KMS-11 (cell line): ENCODE results near the gene CD19.
A peak's percentile ranks its signal among the peaks of the same experiment; 100 is the strongest.
"Not testable (repeated sequence)": the region's sequence is repeated elsewhere in the genome, so short reads cannot be mapped to it uniquely, and the experiment has no call there.

ENCODE experiments used
- H2AFZ ChIP-seq: fragments of 200-600 bp; sonication (generic); 2 replicates; pipeline ENCODE4 v1.6.1; 2016; ENCODE audit warnings: antibody characterized with exemption, mixed run types, low read depth
- H3K27ac ChIP-seq: fragments of 200-600 bp; sonication (generic); 2 replicates; pipeline ENCODE4 v1.6.1; 2016; ENCODE audit warnings: mild to moderate bottlenecking, mixed run types
- H3K27me3 ChIP-seq: fragments of 200-600 bp; sonication (generic); 2 replicates; pipeline ENCODE4 v1.6.1; 2017; ENCODE audit warnings: mild to moderate bottlenecking, low read depth, mixed run types, moderate library complexity; ENCODE audit not compliant: insufficient read depth
- H3K36me3 ChIP-seq: fragments of 200-600 bp; sonication (generic); 2 replicates; pipeline ENCODE4 v1.6.1; 2017; ENCODE audit warnings: mild to moderate bottlenecking, mixed run types; ENCODE audit not compliant: insufficient read depth
- H3K4me1 ChIP-seq: fragments of 200-600 bp; sonication (generic); 2 replicates; pipeline ENCODE4 v1.6.1; 2016; ENCODE audit warnings: mild to moderate bottlenecking, low read depth, mixed run types; ENCODE audit not compliant: poor library complexity, severe bottlenecking
- H3K4me2 ChIP-seq: fragments of 200-600 bp; sonication (generic); 2 replicates; pipeline ENCODE4 v1.7.0; 2016; ENCODE audit warnings: mild to moderate bottlenecking, mixed run types
- H3K4me3 ChIP-seq: fragments of 200-600 bp; sonication (generic); IDR thresholded peaks from 2 replicates; pipeline ENCODE4 v1.6.1; 2017; ENCODE audit warnings: low read depth, low read length, mixed read lengths; ENCODE audit not compliant: insufficient read depth
- H3K79me2 ChIP-seq: fragments of 200-600 bp; sonication (generic); 2 replicates; pipeline ENCODE4 v1.6.1; 2016; ENCODE audit warnings: low read depth, mixed run types; ENCODE audit not compliant: insufficient read depth
- H3K9ac ChIP-seq: fragments of 200-600 bp; sonication (generic); 2 replicates; pipeline ENCODE4 v1.6.1; 2016; ENCODE audit warnings: mild to moderate bottlenecking, mixed run types
- H4K20me1 ChIP-seq: fragments of 200-600 bp; sonication (generic); 2 replicates; pipeline ENCODE4 v1.6.1; 2016; ENCODE audit warnings: mild to moderate bottlenecking, mixed run types; ENCODE audit not compliant: insufficient read depth
- CTCF ChIP-seq: fragments of 200-600 bp; sonication (generic); conservative IDR thresholded peaks from 2 replicates; pipeline ENCODE4 v1.6.1; 2017; ENCODE audit warnings: low read depth, mild to moderate bottlenecking, antibody characterized with exemption, low read length, moderate library complexity, mixed read lengths

CD19 gene

GRCh38 chr16:28924399-28924761 is 7.4 kb upstream of the CD19 start:
- peak overlapping the region; percentile 40; the same call in 1 of the 2 replicates for H3K27ac ChIP-seq
- H3K27me3 ChIP-seq, result no peaks in the 10 kb centered on the region
- H3K9ac ChIP-seq, result peak overlapping the region; percentile 11; the same call in 1 of the 2 replicates
- no peaks in the 10 kb centered on the region for H3K79me2 ChIP-seq
- peak overlapping the region; percentile 82 for H2AFZ ChIP-seq
- 0 out of 2 replicates have a peak, but pooled peaks have one; percentile 16 for TF ChIP-seq CTCF
- peak overlapping the region; percentile 99 for H3K4me2 ChIP-seq
- no peaks in the 10 kb centered on the region for H4K20me1 ChIP-seq
- peaks cover 30% of the 10 kb centered on the region for H3K4me1 ChIP-seq
- no peaks in the 10 kb centered on the region for H3K36me3 ChIP-seq
- no peak overlapping the region for H3K4me3 ChIP-seq

DNA sequence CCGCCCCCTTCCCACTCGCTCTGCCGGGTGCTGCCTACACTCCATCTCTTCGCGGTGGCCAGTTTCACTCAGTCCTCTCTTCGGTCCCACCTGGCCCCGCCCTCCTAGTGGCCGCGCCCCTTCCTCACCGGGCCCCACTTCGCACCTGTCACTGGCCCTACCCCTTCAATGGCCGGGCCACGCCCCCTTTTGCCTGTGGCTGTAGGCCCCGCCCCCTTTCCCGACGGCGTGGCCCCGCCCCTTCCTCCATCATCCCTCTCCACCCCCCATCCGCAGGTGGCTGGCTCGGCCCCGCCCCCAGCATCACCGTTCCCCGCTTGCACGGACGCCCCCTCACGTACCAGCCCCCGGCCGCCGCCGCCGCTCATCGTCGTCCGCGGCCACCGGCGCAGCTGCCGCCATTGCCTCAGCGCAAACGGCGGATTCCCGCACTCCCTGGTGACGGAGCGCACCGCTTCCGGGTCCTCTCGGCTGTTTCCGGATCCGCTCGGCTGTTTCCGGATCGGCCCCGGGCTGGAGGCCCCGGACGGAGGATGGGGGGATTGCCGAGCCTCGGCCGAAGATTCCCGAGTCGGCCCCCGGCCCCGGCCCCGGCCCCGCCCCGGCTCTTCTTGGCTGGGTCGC is 6.9 kb upstream of the CD19 start, which contains the start of gene RABEP2:
TSS of gene RABEP2 (minus strand) at position 477 of the 624 bp plus-strand sequence. CDS start at position 402, 75 bp downstream.
- peak within 1 kb of the TSS; percentile 82 for H2AFZ ChIP-seq
- no peaks in the 10 kb centered on the region for H3K27me3 ChIP-seq
- TF ChIP-seq CTCF, result no peak
- H3K27ac ChIP-seq, result peak within 1 kb of the TSS; percentile 84
- no peaks in the 10 kb centered on the region for H4K20me1 ChIP-seq
- no peaks in the 10 kb centered on the region for H3K79me2 ChIP-seq
- H3K4me3 ChIP-seq, result no peak within 1 kb of the TSS
- H3K4me2 ChIP-seq, result peak within 1 kb of the TSS; percentile 99
- H3K4me1 ChIP-seq, result peaks cover 30% of the 10 kb centered on the region
- peak within 1 kb of the TSS; percentile 91 for H3K9ac ChIP-seq
- H3K36me3 ChIP-seq, result no peaks in the 10 kb centered on the region

DNA sequence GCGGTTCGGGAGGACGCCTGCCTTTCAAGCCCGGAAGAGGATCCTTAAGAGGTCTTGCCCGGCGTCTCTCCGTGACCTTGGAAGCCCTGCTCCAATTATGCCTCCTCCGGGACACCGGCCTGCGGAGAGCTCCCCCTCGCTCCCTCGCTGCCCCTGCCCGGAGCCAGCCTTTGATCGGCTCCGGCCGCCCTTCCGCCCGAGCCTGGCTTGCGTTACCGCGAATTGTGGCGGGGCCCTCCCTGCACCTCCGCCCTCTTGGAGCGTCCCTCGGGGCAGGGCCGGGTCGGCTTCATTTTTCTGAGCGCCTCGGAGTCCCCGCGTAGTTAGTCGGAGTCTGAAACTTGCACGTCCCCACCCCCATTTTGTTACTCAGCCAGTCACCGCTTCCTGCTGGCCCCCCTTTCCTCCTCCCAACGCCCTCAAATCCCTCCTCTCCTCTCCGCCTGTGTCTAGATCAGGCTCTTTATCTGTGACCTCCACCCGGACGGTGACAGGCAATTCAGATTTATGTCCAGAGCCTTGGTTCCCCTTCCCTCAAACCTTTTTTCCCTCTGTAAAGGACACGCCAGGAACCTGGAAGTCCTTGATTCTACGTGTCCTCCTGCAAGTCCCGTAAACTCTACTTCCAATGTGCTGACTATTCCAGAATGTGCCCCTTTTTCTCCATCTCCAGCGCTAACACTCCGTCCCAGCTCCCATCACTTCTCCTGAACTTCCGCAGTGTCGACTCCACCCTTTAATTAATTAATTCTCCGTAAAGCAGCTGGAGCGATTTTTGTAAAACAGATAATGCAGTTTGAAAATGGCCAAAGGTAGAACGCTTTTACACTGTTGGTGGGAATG is 6.2 kb upstream of the CD19 start:
- Histone ChIP-seq H3K4me2 (peak overlapping the region; percentile 96), H3K4me1 (peaks cover 31% of the 10 kb centered on the region), H3K36me3 (no peaks in the 10 kb centered on the region), H3K9ac (peak overlapping the region; percentile 91), H3K27ac (peak overlapping the region; percentile 84), H3K27me3 (no peaks in the 10 kb centered on the region), H3K4me3 (no peak overlapping the region), H4K20me1 (no peaks in the 10 kb centered on the region), H3K79me2 (no peaks in the 10 kb centered on the region), H2AFZ (peak overlapping the region; percentile 82)
- no peak for TF ChIP-seq CTCF

DNA sequence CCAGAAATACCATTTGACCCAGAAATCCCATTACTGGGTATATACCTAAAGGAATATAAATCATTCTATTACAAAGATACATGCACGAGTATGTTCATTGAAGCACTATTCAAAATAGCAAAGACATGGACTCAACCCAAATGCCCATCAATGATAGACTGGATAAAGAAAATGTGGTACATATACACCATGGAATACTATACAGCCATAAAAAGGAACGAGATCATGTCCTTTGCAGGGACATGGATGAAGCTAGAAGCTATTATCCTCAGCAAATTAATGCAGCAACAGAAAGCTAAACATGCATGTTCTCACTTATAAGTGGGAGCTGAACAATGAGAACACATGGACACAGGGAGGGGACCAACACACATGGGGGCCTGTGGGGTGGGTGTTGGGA is 5.5 kb upstream of the CD19 start:
- not testable (repeated sequence) for H2AFZ ChIP-seq, H3K4me3 ChIP-seq, H4K20me1 ChIP-seq, H3K9ac ChIP-seq, H3K36me3 ChIP-seq, H3K27me3 ChIP-seq, H3K79me2 ChIP-seq
- Histone ChIP-seq H3K27ac (0 out of 2 replicates have a peak overlapping the region, but pooled peaks have one; percentile 84), H3K4me2 (peak overlapping the region; percentile 96; the same call in 1 of the 2 replicates), H3K4me1 (peaks cover 36% of the 10 kb centered on the region)

DNA sequence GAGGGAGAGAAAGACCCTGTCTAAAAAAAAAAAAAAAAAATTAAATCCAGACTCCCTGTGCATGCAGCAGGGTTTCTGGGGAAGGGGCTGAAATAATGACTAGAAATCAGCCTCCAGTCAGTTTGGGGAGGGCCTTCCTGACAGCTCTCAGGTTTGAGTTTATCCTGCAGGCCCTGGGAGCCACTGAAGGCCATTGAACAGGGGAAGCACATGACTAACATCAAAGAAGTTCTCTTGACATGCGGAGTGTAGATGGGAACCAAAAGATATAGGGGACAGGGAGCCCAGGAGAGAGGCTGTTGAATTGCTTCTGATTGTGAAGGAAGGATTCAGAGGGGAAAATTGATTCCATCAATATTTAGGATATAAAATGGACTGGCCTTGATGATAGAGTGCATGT is 4.0 kb upstream of the CD19 start:
- Histone ChIP-seq H3K79me2 (no peaks in the 10 kb centered on the region), H3K4me1 (peaks cover 34% of the 10 kb centered on the region), H3K27me3 (no peaks in the 10 kb centered on the region), H3K4me3 (no peak overlapping the region), H3K4me2 (no peak overlapping the region), H3K27ac (no peak overlapping the region), H4K20me1 (no peaks in the 10 kb centered on the region), H3K36me3 (no peaks in the 10 kb centered on the region), H3K9ac (no peak overlapping the region), H2AFZ (no peak overlapping the region)
- no peak for TF ChIP-seq CTCF
